Ammon's horn (tissue), 1 donor: ENCODE measurements around the gene ROBO2.

Experiments used
- DNase-seq: peaks from one replicate; pipeline ENCODE4 v3.0.0-alpha.2; 2016; ENCODE audit warnings: low spot score

Gene ROBO2

GRCh38 chr3:77412021-77412438, 372.1 kb downstream of the ROBO2 start:
- no peak for DNase-seq

GRCh38 chr3:77412584-77412983, 372.7 kb downstream of the ROBO2 start:
- no peak for DNase-seq

DNA sequence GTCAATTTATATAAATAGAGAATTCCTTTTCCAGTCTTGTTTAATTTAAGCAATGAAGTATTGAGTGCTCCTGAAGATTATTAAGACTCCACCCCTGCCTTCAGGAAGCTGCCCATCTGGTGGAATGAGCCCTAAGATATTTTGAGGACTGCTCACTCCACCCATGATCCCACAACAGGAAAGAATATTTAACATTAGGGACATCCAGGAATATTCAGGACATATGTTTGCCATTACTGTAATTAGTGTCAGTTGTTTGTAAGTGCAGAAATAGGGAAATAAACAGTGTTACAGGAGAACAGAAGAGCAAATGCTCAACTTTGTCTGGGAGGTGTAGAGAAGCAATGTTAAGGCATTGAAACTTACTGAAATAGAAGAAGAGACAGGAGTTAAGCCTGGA, 375.0 kb downstream of the ROBO2 start:
- DNase-seq, result no peak

DNA sequence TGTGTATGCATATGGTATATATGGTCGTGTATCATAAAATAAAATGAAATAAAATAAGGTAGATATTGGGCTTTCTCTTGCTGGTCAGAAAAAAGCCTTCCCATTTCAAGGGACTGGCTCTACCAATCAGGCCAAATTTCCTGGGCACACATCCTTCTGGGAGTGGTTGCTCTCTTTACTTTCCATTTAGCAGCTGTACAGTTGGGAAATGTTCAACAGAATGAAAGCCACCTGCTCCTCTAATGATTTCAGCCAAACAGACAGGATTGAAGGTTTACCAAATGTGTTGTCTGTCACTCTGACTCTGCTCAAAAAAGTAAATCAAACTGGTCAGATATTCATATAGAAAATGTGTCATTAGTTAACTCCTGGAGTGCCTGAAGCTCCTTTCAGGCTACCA, 380.4 kb downstream of the ROBO2 start:
- DNase-seq, result no peak

DNA sequence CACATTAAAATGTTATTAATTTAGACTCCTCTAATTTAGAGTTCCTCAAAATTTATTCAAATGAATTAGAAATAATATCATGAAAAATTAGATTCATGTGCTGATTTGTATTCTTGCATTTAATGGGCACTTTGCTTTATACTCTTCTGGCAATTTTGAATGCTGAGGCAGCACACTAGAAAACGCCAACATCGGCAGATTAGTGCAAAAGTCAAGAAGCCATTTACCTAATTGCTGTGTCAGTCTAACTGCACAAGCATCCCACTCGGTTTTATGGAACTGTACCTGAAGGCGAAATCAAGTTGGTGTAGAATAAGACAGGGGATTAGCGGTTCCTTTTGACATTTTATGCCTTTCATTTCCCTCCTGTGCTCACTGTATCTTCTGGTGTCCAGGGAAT, 382.0 kb downstream of the ROBO2 start:
- no peak for DNase-seq

DNA sequence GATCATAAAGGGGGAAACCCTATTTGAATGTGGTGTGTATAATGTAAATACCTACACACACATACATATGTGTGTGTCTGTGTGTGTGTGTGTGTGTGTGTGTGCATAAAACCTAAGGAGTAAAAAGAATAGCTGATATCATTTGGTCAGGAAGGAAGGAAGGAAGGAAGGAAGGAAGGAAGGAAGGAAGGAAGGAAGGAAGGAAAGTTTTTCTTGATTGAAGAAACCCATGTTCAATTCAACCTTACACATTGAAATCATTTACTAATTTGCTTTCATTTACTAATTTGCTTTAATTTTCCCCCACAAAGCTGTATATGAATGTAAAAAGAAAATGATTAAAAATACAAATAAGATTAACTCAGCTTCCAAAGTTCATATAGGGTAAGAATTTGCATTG, 386.6 kb downstream of the ROBO2 start:
- no peak for DNase-seq

DNA sequence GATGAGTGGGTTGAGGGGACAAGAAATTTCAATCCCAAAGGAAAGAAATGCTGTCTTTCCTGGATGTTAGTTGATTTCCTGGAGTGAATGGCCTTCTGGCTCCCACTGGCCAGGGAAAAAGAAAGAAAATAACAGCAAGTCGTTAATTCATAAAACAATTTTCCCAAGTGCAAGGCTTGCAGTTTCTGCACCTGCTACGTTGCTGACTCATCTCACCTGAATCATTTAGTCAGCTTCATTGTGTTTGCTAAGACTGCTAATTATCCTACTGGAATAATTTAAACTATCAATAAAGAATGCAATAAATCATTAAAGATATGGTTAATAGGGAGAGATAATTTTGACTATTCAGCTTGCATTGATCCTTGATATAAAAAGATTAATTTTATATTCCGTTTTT, 387.6 kb downstream of the ROBO2 start:
- no peak for DNase-seq

- DNase-seq, result no peak
Measured at GRCh38 chr3:77436908-77437307, 397.0 kb downstream of the ROBO2 start.

GRCh38 chr3:77446084-77446483, 406.2 kb downstream of the ROBO2 start:
- DNase-seq, result no peak

GRCh38 chr3:77446761-77447160, 406.9 kb downstream of the ROBO2 start:
- no peak for DNase-seq

GRCh38 chr3:77449459-77450350, 409.8 kb downstream of the ROBO2 start:
- DNase-seq, result no peak

DNA sequence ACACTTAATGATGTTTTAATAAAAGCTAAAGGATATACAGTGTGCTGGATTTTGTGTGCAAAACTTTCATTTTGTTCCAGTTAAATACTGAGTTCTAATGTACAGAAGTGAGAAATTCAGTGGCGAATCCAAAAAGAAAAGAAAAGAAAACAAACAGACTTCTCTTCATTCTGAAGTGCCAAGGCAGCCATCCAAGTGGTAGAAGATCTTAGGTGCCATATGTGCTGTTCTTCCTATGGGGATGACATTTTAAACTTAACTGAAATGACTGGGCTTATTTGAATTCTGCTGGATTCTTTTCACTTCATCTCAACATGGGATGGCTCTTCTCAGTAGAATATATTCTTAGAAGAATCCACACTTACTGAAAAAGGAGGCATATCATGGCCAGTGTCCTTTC, 416.5 kb downstream of the ROBO2 start:
- no peak for DNase-seq

DNA sequence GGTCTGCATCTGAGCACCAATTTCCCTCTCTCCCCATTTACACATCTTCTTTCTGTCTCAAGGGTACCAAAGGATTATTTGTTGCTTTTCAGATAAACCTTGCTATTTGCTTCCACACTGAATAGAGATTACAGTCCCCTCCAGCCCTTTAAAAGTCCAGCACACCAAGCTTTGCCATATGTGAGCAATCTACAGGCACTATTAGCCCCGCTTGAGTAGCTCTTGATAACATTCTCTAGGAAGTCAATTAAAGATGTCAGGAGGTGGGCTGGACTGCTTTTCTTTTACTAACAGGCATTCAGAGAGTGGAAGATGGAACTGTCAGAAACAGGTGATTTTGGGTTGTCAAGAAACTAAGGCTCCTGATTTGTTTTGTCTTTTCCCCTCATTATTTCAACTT, 417.0 kb downstream of the ROBO2 start:
- no peak for DNase-seq

- DNase-seq, result no peak
Measured at GRCh38 chr3:77459926-77460325, 420.0 kb downstream of the ROBO2 start.

DNA sequence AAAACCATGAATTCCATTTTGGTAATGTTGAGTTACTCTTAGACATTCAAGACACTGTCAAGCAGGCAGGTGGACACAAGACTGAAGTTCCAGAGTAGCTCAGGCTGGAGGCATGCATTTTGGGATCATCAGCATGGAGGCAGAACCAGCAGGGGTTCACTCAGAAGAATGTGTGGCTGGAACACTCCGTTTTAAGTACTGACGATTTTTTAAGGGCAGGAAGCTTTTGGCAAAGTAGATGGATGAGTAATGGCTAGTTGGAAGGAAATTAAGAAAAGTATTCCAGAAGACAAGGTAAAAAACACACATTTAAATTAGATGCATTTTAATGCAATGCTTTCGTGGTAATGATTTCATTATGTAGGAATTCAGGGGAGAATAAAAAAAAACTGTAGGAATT, 420.4 kb downstream of the ROBO2 start:
- DNase-seq, result no peak

GRCh38 chr3:77462951-77463350, 423.1 kb downstream of the ROBO2 start:
- no peak for DNase-seq

- DNase-seq, result no peak
Measured at GRCh38 chr3:77464111-77464688, 424.3 kb downstream of the ROBO2 start.

DNA sequence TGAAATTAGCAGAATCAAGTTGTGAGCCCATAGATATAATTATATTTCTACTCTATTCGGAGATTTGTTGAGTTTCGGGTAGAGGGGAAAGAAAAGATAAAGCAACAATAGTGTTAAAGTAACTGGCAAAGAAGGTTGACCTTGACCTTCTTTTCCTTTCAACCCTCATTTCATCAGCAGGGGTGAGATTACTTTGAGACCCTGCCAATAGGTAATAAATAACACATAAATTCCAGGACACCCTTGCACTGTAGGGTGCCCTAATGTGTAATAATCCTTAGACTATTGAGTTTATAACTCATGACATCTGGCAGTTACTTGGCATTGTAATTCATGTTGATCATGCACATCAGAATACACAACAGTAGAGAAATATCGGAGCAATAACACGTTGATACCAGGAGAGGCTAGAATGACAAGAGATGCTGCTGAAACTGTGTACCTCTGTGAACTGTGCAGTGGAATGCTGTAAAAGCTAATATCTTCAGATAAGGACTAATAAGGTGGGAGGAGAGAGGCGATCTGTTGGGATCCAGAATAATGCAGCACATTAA, 426.7 kb downstream of the ROBO2 start:
- DNase-seq, result no peak

- peak; percentile 33 for DNase-seq
Measured at GRCh38 chr3:77467702-77468625, 428.1 kb downstream of the ROBO2 start.

GRCh38 chr3:77468626-77469020, 428.7 kb downstream of the ROBO2 start:
- DNase-seq, result peak; percentile 12

DNA sequence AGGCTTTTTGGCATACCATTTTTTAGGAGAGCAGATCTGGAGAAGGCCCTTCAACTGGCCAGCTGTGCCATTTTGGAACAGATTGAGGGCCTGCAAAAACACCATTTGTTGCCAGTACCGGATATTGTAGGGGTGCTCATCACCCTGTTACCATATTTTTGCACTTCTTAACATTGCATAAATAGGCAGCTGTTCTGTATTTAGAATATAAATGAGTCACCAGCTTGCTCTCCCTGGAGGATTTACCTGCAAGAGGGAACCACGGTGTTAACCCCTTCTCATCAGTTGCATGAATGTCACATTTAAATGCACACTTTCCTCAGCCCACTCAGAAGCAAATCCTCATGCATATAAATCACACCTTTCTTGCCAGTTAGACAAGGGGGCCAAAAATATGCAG, 435.6 kb downstream of the ROBO2 start:
- DNase-seq, result peak; percentile 6

DNA sequence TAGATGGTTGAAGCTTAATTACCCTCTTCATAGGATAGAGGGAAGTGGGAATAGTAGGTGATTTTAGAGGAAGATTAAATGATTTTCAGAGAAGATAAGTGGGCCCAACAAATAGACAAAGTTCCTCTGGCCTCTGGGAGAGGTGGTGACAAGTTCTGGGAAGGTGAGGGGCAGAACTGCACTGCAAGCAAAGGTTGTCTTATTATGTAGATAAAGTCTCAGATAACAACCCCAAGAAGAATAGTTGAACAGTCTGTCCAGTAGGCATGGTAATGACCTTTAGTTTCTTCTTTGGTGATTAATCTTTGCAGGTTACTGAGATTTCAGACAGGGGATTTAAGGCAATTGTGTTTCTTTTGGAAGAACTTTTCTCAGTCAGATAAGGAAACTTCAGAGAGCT, 439.1 kb downstream of the ROBO2 start:
- no peak for DNase-seq
